GM21360 (cell line): ENCODE data around the gene FAM227A.

ENCODE experiments used
- ATAC-seq: cut with Tn5 transposase; IDR thresholded peaks from one replicate; pipeline ENCODE4 v1.9.1; 2021; ENCODE audit warnings: mild to moderate bottlenecking, moderate library complexity; ENCODE audit not compliant: unreplicated experiment

FAM227A gene

GRCh38 chr22:38554281-38554680 lies 101.9 kb downstream of the FAM227A start:
- no peak for ATAC-seq

GRCh38 chr22:38549101-38549894 lies 106.9 kb downstream of the FAM227A start:
- ATAC-seq = no peak

GRCh38 chr22:38540701-38541100 lies 115.5 kb downstream of the FAM227A start:
- ATAC-seq = no peak

GRCh38 chr22:38531251-38531938 lies 124.8 kb downstream of the FAM227A start:
- ATAC-seq = no peak
